Measurements from ENCODE around the gene FTSJ3.

DNA sequence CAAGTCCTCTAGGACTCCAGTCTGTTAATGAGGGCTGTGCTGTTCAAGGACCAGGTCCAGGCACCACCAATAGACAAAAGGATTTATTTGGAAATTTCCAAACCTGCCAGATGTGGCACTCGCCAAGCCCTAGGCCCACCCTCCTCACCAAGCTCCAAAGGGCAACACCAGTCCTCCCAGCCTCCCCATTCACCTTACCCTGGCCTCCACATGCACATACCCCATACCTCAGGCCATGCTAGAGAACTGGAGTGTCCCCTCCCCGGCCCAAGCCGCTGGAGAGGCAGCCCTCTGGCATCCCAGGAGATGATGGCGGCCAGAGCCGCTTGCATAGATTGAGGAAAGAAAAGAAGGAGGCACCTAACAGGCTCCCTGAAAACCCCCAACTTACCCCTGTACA, 4.6 kb upstream of the FTSJ3 start:
- TF ChIP-seq, protein P1, sequence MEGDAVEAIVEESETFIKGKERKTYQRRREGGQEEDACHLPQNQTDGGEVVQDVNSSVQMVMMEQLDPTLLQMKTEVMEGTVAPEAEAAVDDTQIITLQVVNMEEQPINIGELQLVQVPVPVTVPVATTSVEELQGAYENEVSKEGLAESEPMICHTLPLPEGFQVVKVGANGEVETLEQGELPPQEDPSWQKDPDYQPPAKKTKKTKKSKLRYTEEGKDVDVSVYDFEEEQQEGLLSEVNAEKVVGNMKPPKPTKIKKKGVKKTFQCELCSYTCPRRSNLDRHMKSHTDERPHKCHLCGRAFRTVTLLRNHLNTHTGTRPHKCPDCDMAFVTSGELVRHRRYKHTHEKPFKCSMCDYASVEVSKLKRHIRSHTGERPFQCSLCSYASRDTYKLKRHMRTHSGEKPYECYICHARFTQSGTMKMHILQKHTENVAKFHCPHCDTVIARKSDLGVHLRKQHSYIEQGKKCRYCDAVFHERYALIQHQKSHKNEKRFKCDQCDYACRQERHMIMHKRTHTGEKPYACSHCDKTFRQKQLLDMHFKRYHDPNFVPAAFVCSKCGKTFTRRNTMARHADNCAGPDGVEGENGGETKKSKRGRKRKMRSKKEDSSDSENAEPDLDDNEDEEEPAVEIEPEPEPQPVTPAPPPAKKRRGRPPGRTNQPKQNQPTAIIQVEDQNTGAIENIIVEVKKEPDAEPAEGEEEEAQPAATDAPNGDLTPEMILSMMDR (IDR thresholded peaks at IDR 0.05; ENCODE audit: insufficient read depth, low read length) = no peak
- TF ChIP-seq, protein P2, sequence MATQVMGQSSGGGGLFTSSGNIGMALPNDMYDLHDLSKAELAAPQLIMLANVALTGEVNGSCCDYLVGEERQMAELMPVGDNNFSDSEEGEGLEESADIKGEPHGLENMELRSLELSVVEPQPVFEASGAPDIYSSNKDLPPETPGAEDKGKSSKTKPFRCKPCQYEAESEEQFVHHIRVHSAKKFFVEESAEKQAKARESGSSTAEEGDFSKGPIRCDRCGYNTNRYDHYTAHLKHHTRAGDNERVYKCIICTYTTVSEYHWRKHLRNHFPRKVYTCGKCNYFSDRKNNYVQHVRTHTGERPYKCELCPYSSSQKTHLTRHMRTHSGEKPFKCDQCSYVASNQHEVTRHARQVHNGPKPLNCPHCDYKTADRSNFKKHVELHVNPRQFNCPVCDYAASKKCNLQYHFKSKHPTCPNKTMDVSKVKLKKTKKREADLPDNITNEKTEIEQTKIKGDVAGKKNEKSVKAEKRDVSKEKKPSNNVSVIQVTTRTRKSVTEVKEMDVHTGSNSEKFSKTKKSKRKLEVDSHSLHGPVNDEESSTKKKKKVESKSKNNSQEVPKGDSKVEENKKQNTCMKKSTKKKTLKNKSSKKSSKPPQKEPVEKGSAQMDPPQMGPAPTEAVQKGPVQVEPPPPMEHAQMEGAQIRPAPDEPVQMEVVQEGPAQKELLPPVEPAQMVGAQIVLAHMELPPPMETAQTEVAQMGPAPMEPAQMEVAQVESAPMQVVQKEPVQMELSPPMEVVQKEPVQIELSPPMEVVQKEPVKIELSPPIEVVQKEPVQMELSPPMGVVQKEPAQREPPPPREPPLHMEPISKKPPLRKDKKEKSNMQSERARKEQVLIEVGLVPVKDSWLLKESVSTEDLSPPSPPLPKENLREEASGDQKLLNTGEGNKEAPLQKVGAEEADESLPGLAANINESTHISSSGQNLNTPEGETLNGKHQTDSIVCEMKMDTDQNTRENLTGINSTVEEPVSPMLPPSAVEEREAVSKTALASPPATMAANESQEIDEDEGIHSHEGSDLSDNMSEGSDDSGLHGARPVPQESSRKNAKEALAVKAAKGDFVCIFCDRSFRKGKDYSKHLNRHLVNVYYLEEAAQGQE (IDR thresholded peaks at IDR 0.05; ENCODE audit: insufficient replicate concordance, low read depth) = no peak
- TF ChIP-seq POLR2AphosphoS5 (IDR thresholded peaks at IDR 0.05; ENCODE audit: low read depth) = no peak
- no peak for TF ChIP-seq GABPA (IDR thresholded peaks at IDR 0.05; ENCODE audit: low read depth)
- no peak for TF ChIP-seq SPI1 (IDR thresholded peaks at IDR 0.05; ENCODE audit: borderline replicate concordance, low read depth)

Data from HL-60 (cell line).